Erythroblast (primary cell): Measurements from ENCODE around the gene BLTP3B.

ENCODE experiments used
- GATA1 ChIP-seq: IDR thresholded peaks from 2 replicates; pipeline ENCODE4 v1.6.1; 2011; ENCODE audit warnings: low read depth, mild to moderate bottlenecking, control low read depth, low read length, moderate library complexity
- POLR2A ChIP-seq: IDR thresholded peaks from 2 replicates; pipeline ENCODE4 v1.6.1; 2011; ENCODE audit warnings: mild to moderate bottlenecking, low read length

- TF ChIP-seq POLR2A = no peak
- no peak for TF ChIP-seq GATA1
These were observed 47.1 kb upstream of the BLTP3B start for GRCh38 chr12:100189636-100190394.
